K562 (cell line): ENCODE data around the gene CCSER1. TPM values are rescaled to one million over a fixed set of nuclear protein-coding genes. Genes with fewer than 3 reads are reported as not detected.

Experiments
- ATAC-seq: fragments of 200-7000 bp; cut with Tn5 transposase; 3 replicates; pipeline ENCODE4 v1.9.1; 2020; ENCODE audit warnings: moderate library complexity
- BruUV-seq: library from RNA; stranded (reverse); fragments of 400-500 nt; replicated peaks from 2 replicates; lab custom pipeline; 2021; lab: Mats Ljungman, UMichigan
- CTCF ChIA-PET: fragments of 300-600 bp; formaldehyde crosslinking; extraction: SDS; loops from one replicate; lab custom pipeline; 2021; ENCODE audit warnings: low intra/inter-chr PET ratio; lab: Yijun Ruan, JAX
- POLR2A ChIA-PET: fragments of 300-600, 350-650 bp; sonication (Branson Sonifier 250); formaldehyde crosslinking; extraction: SDS; loops from one replicate; lab custom pipeline; 2021; ENCODE audit warnings: antibody characterized with exemption, inconsistent platforms; lab: Yijun Ruan, JAX
- DNase-seq, 4 experiments: peaks; one replicate each; pipeline versions ENCODE4 v3.0.0 to v3.0.0-alpha.2; 2011 to 2018; ENCODE audit warnings: low spot score in 3 of 4, mixed read lengths in 3 of 4; ENCODE audit errors: extremely low read depth in 1 of 4
- FAIRE-seq: peaks from 2 replicates; lab custom pipeline; 2011; peaks lifted over from hg19 to GRCh38; lab: Jason Lieb, UNC
- H2AFZ ChIP-seq: 2 replicates; pipeline ENCODE4 v1.6.0; 2011; ENCODE audit warnings: low read depth, low read length, control low read depth, inconsistent platforms
- H3K27ac ChIP-seq: fragments of 200-600 bp; 3 replicates; pipeline ENCODE4 v1.8.0; 2011; ENCODE audit warnings: low read depth, mild to moderate bottlenecking, control low read depth, inconsistent platforms, low read length, moderate library complexity, mixed read lengths; ENCODE audit errors: extremely low read depth
- H3K27me3 ChIP-seq, 2 experiments: fragments of 300-600 bp in 1 of 2; 2 replicates in 1 of 2; 3 replicates in 1 of 2; pipeline versions ENCODE4 v1.6.0 to v1.8.0; 2011; ENCODE audit warnings: inconsistent platforms in 2 of 2, low read length in 2 of 2, mild to moderate bottlenecking in 1 of 2, mixed read lengths in 1 of 2, moderate library complexity in 1 of 2; ENCODE audit not compliant: control insufficient read depth in 2 of 2, insufficient read depth in 2 of 2
- H3K36me3 ChIP-seq: fragments of 300-600 bp; 3 replicates; pipeline ENCODE4 v1.8.0; 2011; ENCODE audit warnings: mild to moderate bottlenecking, low read length, inconsistent platforms; ENCODE audit not compliant: control insufficient read depth, insufficient read depth
- H3K4me1 ChIP-seq, 2 experiments: fragments of 200-600 bp in 1 of 2; replicated peaks in 1 of 2; 2 replicates in 1 of 2; 3 replicates in 1 of 2; pipeline versions ENCODE4 v1.5.1 to v1.8.0; 2011; ENCODE audit warnings: inconsistent platforms in 2 of 2, low read length in 2 of 2, mild to moderate bottlenecking in 1 of 2, mixed read lengths in 1 of 2, moderate library complexity in 1 of 2; ENCODE audit not compliant: control insufficient read depth in 2 of 2, insufficient read depth in 2 of 2
- H3K4me2 ChIP-seq: 2 replicates; pipeline ENCODE4 v1.6.1; 2011; ENCODE audit warnings: low read length, control low read depth, inconsistent platforms, mixed read lengths; ENCODE audit not compliant: insufficient read depth
- H3K4me3 ChIP-seq: fragments of 200-600 bp; sonication (generic), shearing (Covaris generic); 2 replicates; pipeline ENCODE4 v1.5.1; 2016; ENCODE audit warnings: control low read depth, inconsistent platforms
- H3K79me2 ChIP-seq: fragments of 200-600 bp; 3 replicates; pipeline ENCODE4 v1.8.0; 2011; ENCODE audit warnings: low read length, inconsistent platforms; ENCODE audit not compliant: control insufficient read depth, insufficient read depth
- H3K9ac ChIP-seq, 2 experiments: 2 replicates each; pipeline versions ENCODE4 v1.6.0 to v1.6.1; 2011; ENCODE audit warnings: low read depth in 2 of 2, low read length in 2 of 2, control low read depth in 1 of 2, inconsistent platforms in 1 of 2, mild to moderate bottlenecking in 1 of 2, mixed read lengths in 1 of 2; ENCODE audit not compliant: insufficient read depth in 1 of 2
- H3K9me1 ChIP-seq: one replicate; pipeline ENCODE4 v1.6.0; 2011; ENCODE audit warnings: inconsistent platforms, mild to moderate bottlenecking, low read length, moderate library complexity; ENCODE audit not compliant: control insufficient read depth, insufficient read depth
- H3K9me3 ChIP-seq: replicated peaks from 2 replicates; pipeline ENCODE4 v1.5.1; 2011; ENCODE audit warnings: low read depth, low read length, inconsistent platforms; ENCODE audit not compliant: control insufficient read depth, insufficient read depth
- H4K20me1 ChIP-seq: replicated peaks from 2 replicates; pipeline ENCODE4 v1.6.1; 2011; ENCODE audit warnings: low read length, inconsistent platforms, mixed read lengths; ENCODE audit not compliant: control insufficient read depth, insufficient read depth
- BRCA1 ChIP-seq, 2 experiments: fragments of 450-650 bp in 1 of 2; sonication (generic) in 1 of 2; formaldehyde crosslinking in 1 of 2; IDR thresholded peaks; 2 replicates each; pipeline versions ENCODE4 v1.5.0 to v1.6.1; 2017 to 2020; ENCODE audit warnings: mild to moderate bottlenecking in 1 of 2, missing genetic modification reagents in 1 of 2
- CBX8 ChIP-seq: fragments of 200-600 bp; sonication (generic); IDR thresholded peaks from 2 replicates; pipeline ENCODE4 v1.6.1; 2012; ENCODE audit warnings: borderline replicate concordance, mixed run types, low read depth, mild to moderate bottlenecking, moderate library complexity, mixed read lengths, low read length, control low read depth, inconsistent platforms; ENCODE audit not compliant: poor library complexity, severe bottlenecking; ENCODE audit errors: extremely low read depth
- GATAD2A ChIP-seq: fragments of 450-650 bp; IDR thresholded peaks from 2 replicates; pipeline ENCODE4 v1.6.1; 2017
- HMGN3 ChIP-seq: IDR thresholded peaks from 2 replicates; pipeline ENCODE4 v1.6.1; 2011; ENCODE audit warnings: borderline replicate concordance, low read depth, mild to moderate bottlenecking, mixed read lengths, low read length; ENCODE audit not compliant: insufficient read length; ENCODE audit errors: extremely low read depth
- MCM3 ChIP-seq: fragments of 450-650 bp; IDR thresholded peaks from 2 replicates; pipeline ENCODE4 v1.6.1; 2016
- MECOM ChIP-seq: fragments of 250-450 bp; sonication (Bioruptor Pico); IDR thresholded peaks from 2 replicates; pipeline ENCODE4 v1.8.0; 2022; ENCODE audit warnings: inconsistent platforms
- STAT6 ChIP-seq: sonication (generic); formaldehyde crosslinking; IDR thresholded peaks from 2 replicates; pipeline ENCODE4 v1.8.1; 2023; ENCODE audit warnings: mild to moderate bottlenecking, missing genetic modification reagents
- THRB ChIP-seq: fragments of 450-650 bp; formaldehyde crosslinking; conservative IDR thresholded peaks from 2 replicates; pipeline ENCODE4 v1.4.0; 2022; ENCODE audit warnings: mild to moderate bottlenecking, missing genetic modification characterization
- ZFP91 ChIP-seq: sonication (generic); formaldehyde crosslinking; IDR thresholded peaks from 2 replicates; pipeline ENCODE4 v1.8.0; 2022; ENCODE audit warnings: mild to moderate bottlenecking, missing genetic modification reagents
- WGBS: fragments of 100-300 bp; shearing (Covaris generic); methylation state at CpG from one replicate; pipeline ENCODE4 v1.1.6; 2016; ENCODE audit warnings: low coverage, mixed read lengths; ENCODE audit not compliant: insufficient coverage; ENCODE audit errors: missing lambda C conversion rate; 5-methylcytosine and 5-hydroxymethylcytosine counted together
- in situ Hi-C: fragments of 300-500 bp; cut with MboI; formaldehyde crosslinking; loops from 4 replicates; pipeline ENCODE4 v1.15.0; 2018; ENCODE audit warnings: inconsistent platforms, mixed read lengths
- intact Hi-C: fragments of 100-400 bp; cut with micrococcal nuclease; formaldehyde crosslinking; loops from 2 replicates; pipeline ENCODE4 v1.14.2; 2022
- polyA plus RNA-seq, 8 experiments: library from polyadenylated mRNA; depleted of rRNA in 4 of 8; stranded (reverse) in 5 of 8; unstranded in 3 of 8; fragments of >200 nt; fragmentation: Nextera tagmentation in 2 of 8; fragmentation: Illumina TruSeq in 1 of 8; extraction: Ambion mirVana in 2 of 8; extraction: Trizol in 1 of 8; gene quantifications; 2 replicates each; pipeline versions ENCODE4 v1.2.1 to v1.2.3, GENCODE V29; 2011 to 2014; ENCODE audit warnings: inconsistent platforms in 1 of 8, missing spikeins in 1 of 8
- total RNA-seq, 7 experiments: library from RNA; depleted of rRNA in 6 of 7; stranded (reverse); fragments of >200 nt in 6 of 7; fragmentation: Illumina TruSeq in 2 of 7; extraction: Trizol in 2 of 7; gene quantifications; 2 replicates each; pipeline versions ENCODE4 v1.2.1 to v1.2.3, GENCODE V29; 2011 to 2021; ENCODE audit warnings: low replicate concordance in 1 of 7
- TF ChIP-seq, protein P1 (sequence below): fragments of 250-450 bp; sonication (Bioruptor Pico); IDR thresholded peaks from 2 replicates; pipeline ENCODE4 v1.6.1; 2021; ENCODE audit warnings: mild to moderate bottlenecking
- TF ChIP-seq, protein P2 (sequence below): IDR thresholded peaks from 2 replicates; pipeline ENCODE4 v1.6.1; 2016; ENCODE audit warnings: missing genetic modification characterization, missing compliant biosample characterization

Gene CCSER1
- total and polyA plus RNA-seq, 9 of the 15 experiments (the other 6 are each of a cell fraction or from before 2014, with no cell fraction given): not detected

- H3K79me2 ChIP-seq: no peaks in the 10 kb centered on the region
- H3K9ac ChIP-seq: no peak overlapping the region
- POLR2A ChIA-PET: no interaction called here
- ATAC-seq: no peak
- intact Hi-C loops: no loop called here
- no peak for FAIRE-seq
- 0% methylated on average over 1 of the region's 1 CpG for WGBS
- H4K20me1 ChIP-seq: no peaks in the 10 kb centered on the region
- no peaks in the 10 kb centered on the region for H3K36me3 ChIP-seq
- no peaks in the 10 kb centered on the region for H3K4me1 ChIP-seq
- H3K4me2 ChIP-seq: no peak overlapping the region
- no peak overlapping the region for H3K4me3 ChIP-seq
- CTCF ChIA-PET: no interaction called here
- H3K27ac ChIP-seq: no peak overlapping the region
- H2AFZ ChIP-seq: no peak overlapping the region
- no peaks in the 10 kb centered on the region for H3K9me3 ChIP-seq
- no TSS peak for BruUV-seq
- DNase-seq: no peak
- in situ Hi-C loops: no loop called here
- H3K27me3 ChIP-seq: no peaks in the 10 kb centered on the region
- TF ChIP-seq, protein P1, sequence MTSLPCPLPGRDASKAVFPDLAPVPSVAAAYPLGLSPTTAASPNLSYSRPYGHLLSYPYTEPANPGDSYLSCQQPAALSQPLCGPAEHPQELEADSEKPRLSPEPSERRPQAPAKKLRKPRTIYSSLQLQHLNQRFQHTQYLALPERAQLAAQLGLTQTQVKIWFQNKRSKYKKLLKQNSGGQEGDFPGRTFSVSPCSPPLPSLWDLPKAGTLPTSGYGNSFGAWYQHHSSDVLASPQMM (CRISPR knock-in tag): no peak
- no peak for TF ChIP-seq CBX8
- TF ChIP-seq, protein P2, sequence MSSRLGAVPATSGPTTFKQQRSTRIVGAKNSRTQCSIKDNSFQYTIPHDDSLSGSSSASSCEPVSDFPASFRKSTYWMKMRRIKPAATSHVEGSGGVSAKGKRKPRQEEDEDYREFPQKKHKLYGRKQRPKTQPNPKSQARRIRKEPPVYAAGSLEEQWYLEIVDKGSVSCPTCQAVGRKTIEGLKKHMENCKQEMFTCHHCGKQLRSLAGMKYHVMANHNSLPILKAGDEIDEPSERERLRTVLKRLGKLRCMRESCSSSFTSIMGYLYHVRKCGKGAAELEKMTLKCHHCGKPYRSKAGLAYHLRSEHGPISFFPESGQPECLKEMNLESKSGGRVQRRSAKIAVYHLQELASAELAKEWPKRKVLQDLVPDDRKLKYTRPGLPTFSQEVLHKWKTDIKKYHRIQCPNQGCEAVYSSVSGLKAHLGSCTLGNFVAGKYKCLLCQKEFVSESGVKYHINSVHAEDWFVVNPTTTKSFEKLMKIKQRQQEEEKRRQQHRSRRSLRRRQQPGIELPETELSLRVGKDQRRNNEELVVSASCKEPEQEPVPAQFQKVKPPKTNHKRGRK (tag): no peak
- no peak for TF ChIP-seq GATAD2A
- no peak for TF ChIP-seq THRB (CRISPR knock-in tag)
- no peak for TF ChIP-seq ZFP91
- no peak for TF ChIP-seq BRCA1 (IDR thresholded peaks at IDR 0.05)
- TF ChIP-seq BRCA1 (CRISPR knock-in tag; IDR thresholded peaks at IDR 0.05): no peak
- TF ChIP-seq STAT6 (CRISPR knock-in tag): no peak
- no peak for TF ChIP-seq MCM3
- TF ChIP-seq HMGN3: no peak
- TF ChIP-seq MECOM: no peak
- no peaks in the 10 kb centered on the region for H3K9me1 ChIP-seq
Observed at GRCh38 chr4:90160044-90160443, 32.9 kb downstream of the CCSER1 start.
